IMR-90 (cell line): ENCODE data around the gene CFAP157.

Source experiments
- BHLHE40 ChIP-seq: fragments of 150-350 bp; IDR thresholded peaks from 2 replicates; pipeline ENCODE4 v1.6.1; 2016; ENCODE audit warnings: mild to moderate bottlenecking, low read depth, low read length
- CEBPB ChIP-seq: IDR thresholded peaks from 2 replicates; pipeline ENCODE4 v1.6.1; 2012; ENCODE audit warnings: low read depth, low read length, improper control_type of control experiment
- CHD1 ChIP-seq: IDR thresholded peaks from 2 replicates; pipeline ENCODE4 v1.6.1; 2012; ENCODE audit warnings: low read depth, low read length, improper control_type of control experiment
- FOS ChIP-seq: fragments of 150-350 bp; IDR thresholded peaks from 2 replicates; pipeline ENCODE4 v1.6.1; 2016; ENCODE audit warnings: low read depth, low read length
- NFE2L2 ChIP-seq: fragments of 150-350 bp; IDR thresholded peaks from 2 replicates; pipeline ENCODE4 v1.6.1; 2016; ENCODE audit warnings: low read depth, mild to moderate bottlenecking, low read length
- POLR2A ChIP-seq: IDR thresholded peaks from 2 replicates; pipeline ENCODE4 v1.6.1; 2012; ENCODE audit warnings: mild to moderate bottlenecking, low read depth, low read length
- RCOR1 ChIP-seq: IDR thresholded peaks from 2 replicates; pipeline ENCODE4 v1.6.1; 2012; ENCODE audit warnings: mild to moderate bottlenecking, low read length, improper control_type of control experiment; ENCODE audit not compliant: insufficient replicate concordance
- TF ChIP-seq, protein P1 (sequence below): conservative IDR thresholded peaks from 2 replicates; pipeline ENCODE4 v1.5.1; 2012; ENCODE audit warnings: mild to moderate bottlenecking, low read depth, low read length, improper control_type of control experiment
- TF ChIP-seq, protein P2 (sequence below): fragments of 150-350 bp; IDR thresholded peaks from 2 replicates; pipeline ENCODE4 v1.6.1; 2017; ENCODE audit warnings: mild to moderate bottlenecking, antibody characterized with exemption, low read length, low read depth
- TF ChIP-seq, protein P3 (sequence below): fragments of 150-350 bp; IDR thresholded peaks from 2 replicates; pipeline ENCODE4 v1.6.1; 2016; ENCODE audit warnings: low read depth, mild to moderate bottlenecking, low read length, moderate library complexity, borderline replicate concordance

DNA sequence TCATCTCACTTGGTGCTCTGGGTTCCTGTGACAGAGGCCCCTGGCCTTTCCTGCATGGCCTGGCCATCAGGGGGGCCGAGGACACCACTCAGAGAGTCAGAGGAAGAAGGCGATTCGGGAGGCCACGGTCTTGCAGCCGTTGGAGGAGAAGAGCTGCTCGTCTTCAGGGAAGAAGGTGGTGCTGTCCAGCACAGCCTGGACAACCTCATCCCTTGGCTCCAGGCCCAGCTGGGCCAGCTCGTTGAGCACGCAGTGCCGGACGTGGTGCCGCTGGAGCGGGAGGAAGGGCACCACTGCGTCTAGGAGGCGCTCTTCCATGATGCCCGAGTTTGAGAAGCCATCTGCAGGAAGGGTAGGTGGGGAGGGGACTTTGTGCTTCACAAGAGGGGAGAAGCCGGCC is 25.1 kb downstream of the CFAP157 start:
- TF ChIP-seq, protein P1, sequence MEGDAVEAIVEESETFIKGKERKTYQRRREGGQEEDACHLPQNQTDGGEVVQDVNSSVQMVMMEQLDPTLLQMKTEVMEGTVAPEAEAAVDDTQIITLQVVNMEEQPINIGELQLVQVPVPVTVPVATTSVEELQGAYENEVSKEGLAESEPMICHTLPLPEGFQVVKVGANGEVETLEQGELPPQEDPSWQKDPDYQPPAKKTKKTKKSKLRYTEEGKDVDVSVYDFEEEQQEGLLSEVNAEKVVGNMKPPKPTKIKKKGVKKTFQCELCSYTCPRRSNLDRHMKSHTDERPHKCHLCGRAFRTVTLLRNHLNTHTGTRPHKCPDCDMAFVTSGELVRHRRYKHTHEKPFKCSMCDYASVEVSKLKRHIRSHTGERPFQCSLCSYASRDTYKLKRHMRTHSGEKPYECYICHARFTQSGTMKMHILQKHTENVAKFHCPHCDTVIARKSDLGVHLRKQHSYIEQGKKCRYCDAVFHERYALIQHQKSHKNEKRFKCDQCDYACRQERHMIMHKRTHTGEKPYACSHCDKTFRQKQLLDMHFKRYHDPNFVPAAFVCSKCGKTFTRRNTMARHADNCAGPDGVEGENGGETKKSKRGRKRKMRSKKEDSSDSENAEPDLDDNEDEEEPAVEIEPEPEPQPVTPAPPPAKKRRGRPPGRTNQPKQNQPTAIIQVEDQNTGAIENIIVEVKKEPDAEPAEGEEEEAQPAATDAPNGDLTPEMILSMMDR: no peak
- TF ChIP-seq POLR2A (no peak), CHD1 (no peak), CEBPB (no peak), BHLHE40 (no peak), NFE2L2 (no peak), RCOR1 (no peak), FOS (no peak)
- TF ChIP-seq, protein P2, sequence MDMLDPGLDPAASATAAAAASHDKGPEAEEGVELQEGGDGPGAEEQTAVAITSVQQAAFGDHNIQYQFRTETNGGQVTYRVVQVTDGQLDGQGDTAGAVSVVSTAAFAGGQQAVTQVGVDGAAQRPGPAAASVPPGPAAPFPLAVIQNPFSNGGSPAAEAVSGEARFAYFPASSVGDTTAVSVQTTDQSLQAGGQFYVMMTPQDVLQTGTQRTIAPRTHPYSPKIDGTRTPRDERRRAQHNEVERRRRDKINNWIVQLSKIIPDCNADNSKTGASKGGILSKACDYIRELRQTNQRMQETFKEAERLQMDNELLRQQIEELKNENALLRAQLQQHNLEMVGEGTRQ: no peak
- TF ChIP-seq, protein P3, sequence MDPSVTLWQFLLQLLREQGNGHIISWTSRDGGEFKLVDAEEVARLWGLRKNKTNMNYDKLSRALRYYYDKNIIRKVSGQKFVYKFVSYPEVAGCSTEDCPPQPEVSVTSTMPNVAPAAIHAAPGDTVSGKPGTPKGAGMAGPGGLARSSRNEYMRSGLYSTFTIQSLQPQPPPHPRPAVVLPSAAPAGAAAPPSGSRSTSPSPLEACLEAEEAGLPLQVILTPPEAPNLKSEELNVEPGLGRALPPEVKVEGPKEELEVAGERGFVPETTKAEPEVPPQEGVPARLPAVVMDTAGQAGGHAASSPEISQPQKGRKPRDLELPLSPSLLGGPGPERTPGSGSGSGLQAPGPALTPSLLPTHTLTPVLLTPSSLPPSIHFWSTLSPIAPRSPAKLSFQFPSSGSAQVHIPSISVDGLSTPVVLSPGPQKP: no peak
